ENCODE results near the gene UXT. TPM values are rescaled to one million over a fixed set of nuclear protein-coding genes. Genes with fewer than 3 reads are reported as not detected.
A peak's percentile ranks its signal among the peaks of the same experiment; 100 is the strongest.
"Not testable (repeated sequence)": the region's sequence is repeated elsewhere in the genome, so short reads cannot be mapped to it uniquely, and the experiment has no call there.

The UXT gene
- total and polyA plus RNA-seq, 4 donors = 74.9 to 316 (median 132) TPM

- intact Hi-C loops (cut with DNase I) = no loop called here
- H3K4me3 ChIP-seq (ENCODE audit: low read length in 2 of 2) = no peak overlapping the region
- ATAC-seq (ENCODE audit: low FRiP score) (no peak), DNase-seq (no peak)
- H3K4me1 ChIP-seq (ENCODE audit: control insufficient read depth in 1 of 2, insufficient read depth in 2 of 2, low read length in 2 of 2) = no peaks in the 10 kb centered on the region
- no peaks in the 10 kb centered on the region for H3K36me3 ChIP-seq (ENCODE audit: control insufficient read depth in 1 of 2, insufficient read depth in 2 of 2, low read length in 1 of 2)
- H3K9me3 ChIP-seq (ENCODE audit: control insufficient read depth, low read length) = no peaks in the 10 kb centered on the region
- H3K27me3 ChIP-seq (ENCODE audit: control insufficient read depth in 1 of 2, insufficient read depth in 2 of 2, low read length in 1 of 2) = no peaks in the 10 kb centered on the region
- no peak overlapping the region for H3K27ac ChIP-seq (ENCODE audit: low read depth in 1 of 2, low read length in 2 of 2)
- WGBS, 2 donors = 77 to 87% methylated on average over 14 of the region's 14 CpGs
Measured at GRCh38 chrX:47683184-47683828, 24.3 kb upstream of the UXT start.

GRCh38 chrX:47675959-47676859 lies 17.2 kb upstream of the UXT start:
- H3K36me3 ChIP-seq (ENCODE audit: control insufficient read depth in 1 of 2, insufficient read depth in 2 of 2, low read length in 1 of 2); H3K4me1 ChIP-seq (ENCODE audit: control insufficient read depth in 1 of 2, insufficient read depth in 2 of 2, low read length in 2 of 2); DNase-seq; H3K9me3 ChIP-seq (ENCODE audit: control insufficient read depth, low read length); H3K27ac ChIP-seq (ENCODE audit: low read depth in 1 of 2, low read length in 2 of 2); ATAC-seq (ENCODE audit: low FRiP score); H3K4me3 ChIP-seq (ENCODE audit: low read length in 2 of 2); H3K27me3 ChIP-seq (ENCODE audit: control insufficient read depth in 1 of 2, insufficient read depth in 2 of 2, low read length in 1 of 2); intact Hi-C loops (cut with DNase I): not testable (repeated sequence)
- WGBS, 2 donors = 56 to 65% methylated on average over 7 of the region's 7 CpGs

- no peak overlapping the region for H3K27ac ChIP-seq (ENCODE audit: low read depth in 1 of 2, low read length in 2 of 2)
- ATAC-seq (ENCODE audit: low FRiP score) (no peak), DNase-seq (no peak)
- 68 to 75% methylated on average over 5 of the region's 5 CpGs for WGBS, 2 donors
- intact Hi-C loops (cut with DNase I) = no loop called here
- no peaks in the 10 kb centered on the region for H3K4me1 ChIP-seq (ENCODE audit: control insufficient read depth in 1 of 2, insufficient read depth in 2 of 2, low read length in 2 of 2)
- no peaks in the 10 kb centered on the region for H3K36me3 ChIP-seq (ENCODE audit: control insufficient read depth in 1 of 2, insufficient read depth in 2 of 2, low read length in 1 of 2)
- H3K27me3 ChIP-seq (ENCODE audit: control insufficient read depth in 1 of 2, insufficient read depth in 2 of 2, low read length in 1 of 2) = no peaks in the 10 kb centered on the region
- no peaks in the 10 kb centered on the region for H3K9me3 ChIP-seq (ENCODE audit: control insufficient read depth, low read length)
- no peak overlapping the region for H3K4me3 ChIP-seq (ENCODE audit: low read length in 2 of 2)
Measured at GRCh38 chrX:47674776-47675175, 15.8 kb upstream of the UXT start.

GRCh38 chrX:47665797-47666196 lies 6.8 kb upstream of the UXT start:
- H3K27ac ChIP-seq (ENCODE audit: low read depth in 1 of 2, low read length in 2 of 2); H3K4me1 ChIP-seq (ENCODE audit: control insufficient read depth in 1 of 2, insufficient read depth in 2 of 2, low read length in 2 of 2); DNase-seq; intact Hi-C loops (cut with DNase I); H3K27me3 ChIP-seq (ENCODE audit: control insufficient read depth in 1 of 2, insufficient read depth in 2 of 2, low read length in 1 of 2); ATAC-seq (ENCODE audit: low FRiP score); H3K36me3 ChIP-seq (ENCODE audit: control insufficient read depth in 1 of 2, insufficient read depth in 2 of 2, low read length in 1 of 2); H3K9me3 ChIP-seq (ENCODE audit: control insufficient read depth, low read length); H3K4me3 ChIP-seq (ENCODE audit: low read length in 2 of 2): not testable (repeated sequence)
- WGBS, 2 donors = 82 to 90% methylated on average over 4 of the region's 4 CpGs

GRCh38 chrX:47664737-47665136 lies 5.8 kb upstream of the UXT start:
- Histone ChIP-seq H3K4me3 (ENCODE audit: low read length in 2 of 2) (no peak overlapping the region), H3K9me3 (ENCODE audit: control insufficient read depth, low read length) (no peaks in the 10 kb centered on the region), H3K4me1 (ENCODE audit: control insufficient read depth in 1 of 2, insufficient read depth in 2 of 2, low read length in 2 of 2) (no peaks in the 10 kb centered on the region), H3K27ac (ENCODE audit: low read depth in 1 of 2, low read length in 2 of 2) (no peak overlapping the region), H3K27me3 (ENCODE audit: control insufficient read depth in 1 of 2, insufficient read depth in 2 of 2, low read length in 1 of 2) (no peaks in the 10 kb centered on the region), H3K36me3 (ENCODE audit: control insufficient read depth in 1 of 2, insufficient read depth in 2 of 2, low read length in 1 of 2) (no peaks in the 10 kb centered on the region)
- ATAC-seq (ENCODE audit: low FRiP score) (no peak), DNase-seq (no peak)
- intact Hi-C loops (cut with DNase I) = no loop called here
- 81 to 84% methylated on average over 5 of the region's 5 CpGs for WGBS, 2 donors

- DNase-seq (no peak), ATAC-seq (ENCODE audit: low FRiP score) (no peak)
- Histone ChIP-seq H3K4me1 (ENCODE audit: control insufficient read depth in 1 of 2, insufficient read depth in 2 of 2, low read length in 2 of 2) (no peaks in the 10 kb centered on the region), H3K36me3 (ENCODE audit: control insufficient read depth in 1 of 2, insufficient read depth in 2 of 2, low read length in 1 of 2) (no peaks in the 10 kb centered on the region), H3K27ac (ENCODE audit: low read depth in 1 of 2, low read length in 2 of 2) (no peak overlapping the region), H3K27me3 (ENCODE audit: control insufficient read depth in 1 of 2, insufficient read depth in 2 of 2, low read length in 1 of 2) (no peaks in the 10 kb centered on the region), H3K9me3 (ENCODE audit: control insufficient read depth, low read length) (no peaks in the 10 kb centered on the region), H3K4me3 (ENCODE audit: low read length in 2 of 2) (no peak overlapping the region)
- WGBS, 2 donors = 56 to 93% methylated on average over 1 of the region's 1 CpG
- intact Hi-C loops (cut with DNase I) = no loop called here
Measured at GRCh38 chrX:47662144-47662657, 3.2 kb upstream of the UXT start.

- no peaks in the 10 kb centered on the region for H3K4me1 ChIP-seq (ENCODE audit: control insufficient read depth in 1 of 2, insufficient read depth in 2 of 2, low read length in 2 of 2)
- no peaks in the 10 kb centered on the region for H3K9me3 ChIP-seq (ENCODE audit: control insufficient read depth, low read length)
- 74 to 94% methylated on average over 7 of the region's 7 CpGs for WGBS, 2 donors
- ATAC-seq (ENCODE audit: low FRiP score) = no peak
- no peak for DNase-seq
- no peaks in the 10 kb centered on the region for H3K27me3 ChIP-seq (ENCODE audit: control insufficient read depth in 1 of 2, insufficient read depth in 2 of 2, low read length in 1 of 2)
- no peak overlapping the region for H3K4me3 ChIP-seq (ENCODE audit: low read length in 2 of 2)
- H3K36me3 ChIP-seq (ENCODE audit: control insufficient read depth in 1 of 2, insufficient read depth in 2 of 2, low read length in 1 of 2) = no peaks in the 10 kb centered on the region
- H3K27ac ChIP-seq (ENCODE audit: low read depth in 1 of 2, low read length in 2 of 2) = no peak overlapping the region
- intact Hi-C loops (cut with DNase I) = no loop called here
Measured at GRCh38 chrX:47661539-47661938, 2.6 kb upstream of the UXT start.

GRCh38 chrX:47659421-47659726 lies 394 bp upstream of the UXT start:
- H3K36me3 ChIP-seq (ENCODE audit: control insufficient read depth in 1 of 2, insufficient read depth in 2 of 2, low read length in 1 of 2) = no peaks in the 10 kb centered on the region
- H3K4me3 ChIP-seq (ENCODE audit: low read length in 2 of 2) = no peak overlapping the region
- WGBS, 2 donors = 20 to 50% methylated on average over 8 of the region's 8 CpGs
- intact Hi-C loops (cut with DNase I) = loop anchor here in 1 of 2 donors (10.0 kb wide), 2 partner anchors 175 to 365 kb away; partner anchors contain the start of gene ZNF81
- H3K9me3 ChIP-seq (ENCODE audit: control insufficient read depth, low read length) = no peaks in the 10 kb centered on the region
- no peaks in the 10 kb centered on the region for H3K27me3 ChIP-seq (ENCODE audit: control insufficient read depth in 1 of 2, insufficient read depth in 2 of 2, low read length in 1 of 2)
- ATAC-seq (ENCODE audit: low FRiP score) (no peak), DNase-seq (no peak)
- no peaks in the 10 kb centered on the region for H3K4me1 ChIP-seq (ENCODE audit: control insufficient read depth in 1 of 2, insufficient read depth in 2 of 2, low read length in 2 of 2)
- H3K27ac ChIP-seq (ENCODE audit: low read depth in 1 of 2, low read length in 2 of 2) = peak overlapping the region in 1 of 2 donors; percentile 87

All from aorta (tissue), 5 donors.